HepG2 (cell line): ENCODE measurements around the gene TROAP. TPM values are rescaled to one million over a fixed set of nuclear protein-coding genes. Genes with fewer than 3 reads are reported as not detected.

ENCODE experiments used
- ATAC-seq: fragments of 200-7000 bp; cut with Tn5 transposase; 3 replicates; pipeline ENCODE4 v1.9.1; 2020; ENCODE audit warnings: mild to moderate bottlenecking, moderate library complexity
- BruUV-seq: library from RNA; stranded (reverse); fragments of 400-500 nt; replicated peaks from 2 replicates; lab custom pipeline; 2021; lab: Mats Ljungman, UMichigan
- CTCF ChIA-PET: fragments of 300-600 bp; formaldehyde crosslinking; extraction: SDS; loops from one replicate; lab custom pipeline; 2021; ENCODE audit warnings: low total read pairs, inconsistent platforms, low intra/inter-chr PET ratio; lab: Yijun Ruan, JAX
- POLR2A ChIA-PET: fragments of 350-600 bp; sonication (Branson Sonifier 250); formaldehyde crosslinking; loops from one replicate; lab custom pipeline; 2020; ENCODE audit warnings: antibody characterized with exemption, inconsistent platforms; lab: Yijun Ruan, JAX
- DNase-seq: peaks from one replicate; pipeline ENCODE4 v3.0.0-alpha.2; 2015; ENCODE audit warnings: low spot score
- FAIRE-seq: peaks from 3 replicates; lab custom pipeline; 2011; peaks lifted over from hg19 to GRCh38; lab: Jason Lieb, UNC
- H2AFZ ChIP-seq: one replicate; pipeline ENCODE4 v1.6.1; 2011; ENCODE audit warnings: low read length, inconsistent platforms
- H3K27ac ChIP-seq: fragments of 300-600 bp; 3 replicates; pipeline ENCODE4 v1.8.0; 2011; ENCODE audit warnings: mixed run types, mild to moderate bottlenecking, mixed read lengths, low read length, inconsistent platforms; ENCODE audit not compliant: insufficient read depth; ENCODE audit errors: extremely low read length
- H3K27me3 ChIP-seq, 2 experiments: fragments of 200-600 bp in 1 of 2; 2 replicates in 1 of 2; 3 replicates in 1 of 2; pipeline versions ENCODE4 v1.6.0 to v1.8.0; 2011; ENCODE audit warnings: low read length in 2 of 2, mild to moderate bottlenecking in 2 of 2, moderate library complexity in 2 of 2, inconsistent platforms in 1 of 2; ENCODE audit not compliant: insufficient read depth in 2 of 2, control insufficient read depth in 1 of 2
- H3K36me3 ChIP-seq, 2 experiments: fragments of 200-600 bp in 1 of 2; replicated peaks in 1 of 2; 2 replicates in 1 of 2; 3 replicates in 1 of 2; pipeline versions ENCODE4 v1.5.1 to v1.8.0; 2011; ENCODE audit warnings: low read length in 2 of 2, inconsistent platforms in 1 of 2; ENCODE audit not compliant: insufficient read depth in 2 of 2, control insufficient read depth in 1 of 2
- H3K4me1 ChIP-seq: 2 replicates; pipeline ENCODE4 v1.5.1; 2012; ENCODE audit warnings: low read length, inconsistent platforms; ENCODE audit not compliant: insufficient read depth
- H3K4me2 ChIP-seq: 2 replicates; pipeline ENCODE4 v1.6.0; 2011; ENCODE audit warnings: low read depth, low read length, inconsistent platforms
- H3K4me3 ChIP-seq, 3 experiments: fragments of 200-600 bp in 1 of 3; sonication (generic), shearing (Covaris generic) in 1 of 3; replicated peaks in 1 of 3; 2 replicates each; pipeline ENCODE4 v1.5.1; 2011 to 2016; ENCODE audit warnings: low read length in 3 of 3, inconsistent platforms in 2 of 3, low read depth in 2 of 3, mild to moderate bottlenecking in 2 of 3, control low read depth in 1 of 3, mixed read lengths in 1 of 3; ENCODE audit not compliant: insufficient read depth in 1 of 3
- H3K79me2 ChIP-seq: one replicate; pipeline ENCODE4 v1.6.1; 2011; ENCODE audit warnings: low read length, inconsistent platforms; ENCODE audit not compliant: insufficient read depth
- H3K9ac ChIP-seq: 2 replicates; pipeline ENCODE4 v1.6.0; 2011; ENCODE audit warnings: mild to moderate bottlenecking, low read depth, low read length, inconsistent platforms; ENCODE audit not compliant: insufficient read depth
- H3K9me3 ChIP-seq: 2 replicates; pipeline ENCODE4 v1.5.1; 2012; ENCODE audit warnings: mild to moderate bottlenecking, low read length
- H4K20me1 ChIP-seq: 2 replicates; pipeline ENCODE4 v1.6.0; 2011; ENCODE audit warnings: inconsistent platforms, mild to moderate bottlenecking, low read length, moderate library complexity; ENCODE audit not compliant: insufficient read depth
- AGO2 ChIP-seq: fragments of 200-400 bp; formaldehyde crosslinking; optimal IDR thresholded peaks from 2 replicates; pipeline ENCODE3; 2017; ENCODE audit warnings: mild to moderate bottlenecking, low read depth, low read length, moderate library complexity
- AKAP8 ChIP-seq: sonication (generic); formaldehyde crosslinking; IDR thresholded peaks from 2 replicates; pipeline ENCODE4 v1.5.1; 2020; ENCODE audit warnings: mild to moderate bottlenecking, missing genetic modification reagents
- KDM2A ChIP-seq: sonication (generic); formaldehyde crosslinking; IDR thresholded peaks from 2 replicates; pipeline ENCODE4 v1.4.0; 2020; ENCODE audit warnings: low read depth, missing genetic modification reagents, borderline replicate concordance
- POLR2A ChIP-seq, 2 experiments: IDR thresholded peaks; 2 replicates each; pipeline ENCODE4 v1.6.1; 2011; ENCODE audit warnings: low read depth in 2 of 2, low read length in 2 of 2, mild to moderate bottlenecking in 1 of 2, moderate library complexity in 1 of 2; ENCODE audit not compliant: insufficient read depth in 1 of 2
- POLR2AphosphoS2 ChIP-seq: IDR thresholded peaks from 2 replicates; pipeline ENCODE4 v1.6.1; 2011; ENCODE audit warnings: low read depth, low read length, improper control_type of control experiment
- POLR2AphosphoS5 ChIP-seq: IDR thresholded peaks from 2 replicates; pipeline ENCODE4 v1.6.1; 2012; ENCODE audit warnings: low read depth, low read length
- POLR2G ChIP-seq: fragments of 200-400 bp; formaldehyde crosslinking; IDR thresholded peaks from 2 replicates; pipeline ENCODE4 v1.6.1; 2018; ENCODE audit warnings: mild to moderate bottlenecking, low read depth, low read length, moderate library complexity
- RBFOX2 ChIP-seq: fragments of 200-400 bp; formaldehyde crosslinking; IDR thresholded peaks from 2 replicates; pipeline ENCODE4 v1.6.1; 2017; ENCODE audit warnings: low read depth, mild to moderate bottlenecking, low read length
- RBM22 ChIP-seq: fragments of 200-400 bp; formaldehyde crosslinking; optimal IDR thresholded peaks from 2 replicates; pipeline ENCODE3; 2017; ENCODE audit warnings: mild to moderate bottlenecking, low read length, moderate library complexity
- ZC3H13 ChIP-seq: sonication (generic); formaldehyde crosslinking; IDR thresholded peaks from 2 replicates; pipeline ENCODE4 v1.8.1; 2023; ENCODE audit warnings: mild to moderate bottlenecking, missing genetic modification reagents, moderate library complexity
- ZFY ChIP-seq: sonication (generic); formaldehyde crosslinking; IDR thresholded peaks from 2 replicates; pipeline ENCODE4 v1.4.0; 2020; ENCODE audit warnings: missing genetic modification reagents
- ZMYM2 ChIP-seq: sonication (generic); formaldehyde crosslinking; IDR thresholded peaks from 2 replicates; pipeline ENCODE4 v1.8.0; 2022; ENCODE audit warnings: mild to moderate bottlenecking, missing genetic modification reagents
- ZNF329 ChIP-seq: sonication (generic); formaldehyde crosslinking; IDR thresholded peaks from 2 replicates; pipeline ENCODE4 v1.9.0; 2021; ENCODE audit warnings: low read depth, mild to moderate bottlenecking, missing genetic modification reagents
- WGBS: methylation state at CpG from one replicate; pipeline ENCODE4 v1.1.6; 2017; ENCODE audit warnings: low lambda C conversion rate; 5-methylcytosine and 5-hydroxymethylcytosine counted together
- in situ Hi-C: cut with HindIII; loops from 2 replicates; pipeline ENCODE4 v1.10.0; 2017; ENCODE audit warnings: low pct_unique_long_range_greater_than_20kb; ENCODE audit not compliant: extremely low pct_ligation_motif_present
- intact Hi-C: fragments of 100-400 bp; cut with micrococcal nuclease; formaldehyde crosslinking; loops from one replicate; pipeline ENCODE4 v1.10.0; 2022; ENCODE audit not compliant: unreplicated experiment
- polyA plus RNA-seq, 8 experiments: library from polyadenylated mRNA; depleted of rRNA in 3 of 8; stranded (reverse) in 7 of 8; unstranded in 1 of 8; fragments of >200 nt; fragmentation: Illumina TruSeq in 4 of 8; extraction: Trizol in 4 of 8; gene quantifications; 2 replicates each; pipeline versions ENCODE4 v1.2.1 to v1.2.3, GENCODE V29; 2011 to 2016; ENCODE audit warnings: low read depth in 4 of 8, missing spikeins in 1 of 8, mixed read lengths in 1 of 8; ENCODE audit not compliant: insufficient read depth in 1 of 8
- total RNA-seq, 5 experiments: library from RNA; depleted of rRNA; stranded (reverse); fragments of >200 nt; fragmentation: Illumina TruSeq; extraction: Trizol; gene quantifications; 2 replicates each; pipeline ENCODE4 v1.2.3, GENCODE V29; 2016; ENCODE audit warnings: low read depth in 1 of 5
- TF ChIP-seq, protein P1 (sequence below): sonication (generic); formaldehyde crosslinking; IDR thresholded peaks from 2 replicates; pipeline ENCODE4 v1.4.0; 2020; ENCODE audit warnings: missing genetic modification reagents
- TF ChIP-seq, protein P2 (sequence below), 2 experiments: fragments of 450-650 bp in 1 of 2; sonication (generic) in 1 of 2; formaldehyde crosslinking; IDR thresholded peaks; 2 replicates each; pipeline versions ENCODE4 v1.5.0 to v1.8.0; 2020 to 2022; ENCODE audit warnings: mild to moderate bottlenecking in 1 of 2, missing genetic modification reagents in 1 of 2
- TF ChIP-seq, protein P3 (sequence below): sonication (generic); formaldehyde crosslinking; IDR thresholded peaks from 2 replicates; pipeline ENCODE4 v1.4.0; 2020; ENCODE audit warnings: missing genetic modification reagents, mild to moderate bottlenecking, borderline replicate concordance

TROAP gene
- total and polyA plus RNA-seq, 2 of the 13 experiments (the other 11 are each of a cell fraction or from before 2014, with no cell fraction given), result 22.5 to 30.9 TPM

DNA sequence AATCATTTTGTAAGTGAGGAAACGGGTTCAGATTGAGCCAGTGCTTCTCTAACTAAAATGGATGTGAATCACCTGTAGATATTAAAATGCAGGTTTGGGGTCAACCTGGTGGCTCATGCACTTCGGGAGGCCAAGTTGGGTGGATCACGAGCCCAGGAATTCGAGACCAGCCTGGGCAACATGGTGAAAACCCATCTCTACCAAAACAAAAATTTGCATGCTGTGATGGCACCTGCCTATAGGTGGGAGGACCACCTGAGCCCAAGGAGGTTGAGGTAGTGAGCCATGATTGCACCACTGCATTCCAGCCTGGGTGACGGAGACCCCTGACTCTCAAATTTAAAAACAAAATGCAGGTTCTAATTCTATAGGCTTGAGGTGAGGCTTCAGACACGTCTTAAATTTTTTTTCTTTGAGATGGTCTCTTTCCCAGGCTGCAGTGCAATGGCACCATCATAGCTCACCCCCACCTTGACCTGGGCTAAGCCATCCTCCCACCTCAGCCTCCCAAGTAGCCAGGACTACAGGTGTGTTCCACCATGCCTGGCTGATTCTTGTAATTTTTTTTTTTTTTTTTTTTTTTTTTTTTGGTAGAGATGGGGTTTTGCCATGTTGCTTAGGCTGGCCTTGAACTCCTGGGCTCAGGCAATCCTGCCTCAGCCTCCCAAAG lies 49.2 kb upstream of the TROAP start:
- no peaks in the 10 kb centered on the region for H3K9me3 ChIP-seq
- POLR2A ChIA-PET, result interaction anchor here (0.8 to 7.0 kb wide), 2 partner anchors 7 to 16 kb away, joined by 3 to 56 read pairs; no protein-coding TSS in a partner anchor
- no peak overlapping the region for H3K9ac ChIP-seq
- no peak overlapping the region for H3K4me3 ChIP-seq
- no peak for TF ChIP-seq ZFY (CRISPR knock-in tag)
- TF ChIP-seq ZMYM2 (CRISPR knock-in tag), result no peak
- peak; percentile 15; the same call in 1 of the 2 replicates for TF ChIP-seq ZC3H13 (CRISPR knock-in tag)
- TF ChIP-seq POLR2G, result peak; percentile 80; the same call in 1 of the 2 replicates
- peak; percentile 86 for TF ChIP-seq RBM22
- TF ChIP-seq POLR2AphosphoS2, result 0 out of 2 replicates have a peak, but pooled peaks have one; percentile 40
- no peak for TF ChIP-seq KDM2A (CRISPR knock-in tag)
- TF ChIP-seq AKAP8 (CRISPR knock-in tag), result 0 out of 2 replicates have a peak, but pooled peaks have one; percentile 32
- no peak for TF ChIP-seq ZNF329
- peak; percentile 73 for TF ChIP-seq AGO2
- peak; percentile 0 to 19; a peak in 3 of 4 replicates for TF ChIP-seq POLR2A (IDR thresholded peaks at IDR 0.05; ENCODE audit: insufficient read depth in 1 of 2, low read depth in 2 of 2, low read length in 2 of 2)
- TF ChIP-seq, protein P1, sequence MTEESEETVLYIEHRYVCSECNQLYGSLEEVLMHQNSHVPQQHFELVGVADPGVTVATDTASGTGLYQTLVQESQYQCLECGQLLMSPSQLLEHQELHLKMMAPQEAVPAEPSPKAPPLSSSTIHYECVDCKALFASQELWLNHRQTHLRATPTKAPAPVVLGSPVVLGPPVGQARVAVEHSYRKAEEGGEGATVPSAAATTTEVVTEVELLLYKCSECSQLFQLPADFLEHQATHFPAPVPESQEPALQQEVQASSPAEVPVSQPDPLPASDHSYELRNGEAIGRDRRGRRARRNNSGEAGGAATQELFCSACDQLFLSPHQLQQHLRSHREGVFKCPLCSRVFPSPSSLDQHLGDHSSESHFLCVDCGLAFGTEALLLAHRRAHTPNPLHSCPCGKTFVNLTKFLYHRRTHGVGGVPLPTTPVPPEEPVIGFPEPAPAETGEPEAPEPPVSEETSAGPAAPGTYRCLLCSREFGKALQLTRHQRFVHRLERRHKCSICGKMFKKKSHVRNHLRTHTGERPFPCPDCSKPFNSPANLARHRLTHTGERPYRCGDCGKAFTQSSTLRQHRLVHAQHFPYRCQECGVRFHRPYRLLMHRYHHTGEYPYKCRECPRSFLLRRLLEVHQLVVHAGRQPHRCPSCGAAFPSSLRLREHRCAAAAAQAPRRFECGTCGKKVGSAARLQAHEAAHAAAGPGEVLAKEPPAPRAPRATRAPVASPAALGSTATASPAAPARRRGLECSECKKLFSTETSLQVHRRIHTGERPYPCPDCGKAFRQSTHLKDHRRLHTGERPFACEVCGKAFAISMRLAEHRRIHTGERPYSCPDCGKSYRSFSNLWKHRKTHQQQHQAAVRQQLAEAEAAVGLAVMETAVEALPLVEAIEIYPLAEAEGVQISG (CRISPR knock-in tag), result 0 out of 2 replicates have a peak, but pooled peaks have one; percentile 16
- TF ChIP-seq, protein P2, sequence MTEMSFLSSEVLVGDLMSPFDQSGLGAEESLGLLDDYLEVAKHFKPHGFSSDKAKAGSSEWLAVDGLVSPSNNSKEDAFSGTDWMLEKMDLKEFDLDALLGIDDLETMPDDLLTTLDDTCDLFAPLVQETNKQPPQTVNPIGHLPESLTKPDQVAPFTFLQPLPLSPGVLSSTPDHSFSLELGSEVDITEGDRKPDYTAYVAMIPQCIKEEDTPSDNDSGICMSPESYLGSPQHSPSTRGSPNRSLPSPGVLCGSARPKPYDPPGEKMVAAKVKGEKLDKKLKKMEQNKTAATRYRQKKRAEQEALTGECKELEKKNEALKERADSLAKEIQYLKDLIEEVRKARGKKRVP (CRISPR knock-in tag; IDR thresholded peaks at IDR 0.05), result 0 out of 4 replicates have a peak, but pooled peaks of 1 of the 2 experiments have one; percentile 19
- TF ChIP-seq RBFOX2, result peak; percentile 53; the same call in 1 of the 2 replicates
- peak; percentile 27 for TF ChIP-seq POLR2AphosphoS5
- TF ChIP-seq, protein P3, sequence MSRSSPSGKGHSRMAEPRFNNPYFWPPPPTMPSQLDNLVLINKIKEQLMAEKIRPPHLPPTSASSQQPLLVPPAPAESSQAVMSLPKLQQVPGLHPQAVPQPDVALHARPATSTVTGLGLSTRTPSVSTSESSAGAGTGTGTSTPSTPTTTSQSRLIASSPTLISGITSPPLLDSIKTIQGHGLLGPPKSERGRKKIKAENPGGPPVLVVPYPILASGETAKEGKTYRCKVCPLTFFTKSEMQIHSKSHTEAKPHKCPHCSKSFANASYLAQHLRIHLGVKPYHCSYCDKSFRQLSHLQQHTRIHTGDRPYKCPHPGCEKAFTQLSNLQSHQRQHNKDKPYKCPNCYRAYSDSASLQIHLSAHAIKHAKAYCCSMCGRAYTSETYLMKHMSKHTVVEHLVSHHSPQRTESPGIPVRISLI (CRISPR knock-in tag), result 0 out of 2 replicates have a peak, but pooled peaks have one; percentile 15
- H3K79me2 ChIP-seq, result peaks cover 3% of the 10 kb centered on the region
- no peak overlapping the region for H3K4me2 ChIP-seq
- no TSS peak for BruUV-seq
- ATAC-seq (no peak), FAIRE-seq (no peak), DNase-seq (no peak)
- peaks cover 38% of the 10 kb centered on the region for H4K20me1 ChIP-seq
- CTCF ChIA-PET, result no interaction called here
- in situ Hi-C loops (no loop called here), intact Hi-C loops (no loop called here)
- H3K27ac ChIP-seq, result no peak overlapping the region
- no peak overlapping the region for H2AFZ ChIP-seq
- H3K4me1 ChIP-seq, result peaks cover 22% of the 10 kb centered on the region
- H3K36me3 ChIP-seq, result peaks cover 15 to 39% of the 10 kb centered on the region in 2 experiments
- H3K27me3 ChIP-seq, result peaks cover 2% of the 10 kb centered on the region in 2 experiments; a peak in 1 of 5 replicates
- 98% methylated on average over 5 of the region's 6 CpGs for WGBS
